ENCODE measurements around the gene GUCA1A. TPM values are rescaled to one million over a fixed set of nuclear protein-coding genes. Genes with fewer than 3 reads are reported as not detected.
"Not testable (repeated sequence)": the region's sequence is repeated elsewhere in the genome, so short reads cannot be mapped to it uniquely, and the experiment has no call there.

Gene GUCA1A
- total RNA-seq, 1 donor from 2014 or later: 0.84 TPM

GRCh38 chr6:42166444-42167141 is 6.6 kb upstream of the GUCA1A start:
- TF ChIP-seq CTCF (IDR thresholded peaks at IDR 0.05; ENCODE audit: unreplicated experiment): peak; percentile 89
- peaks cover 5% of the 10 kb centered on the region for H3K27me3 Mint-ChIP-seq
- no peak overlapping the region for H3K27ac Mint-ChIP-seq
- no peak overlapping the region for H3K4me3 Mint-ChIP-seq (ENCODE audit: low read depth)
- H3K9me3 Mint-ChIP-seq (ENCODE audit: low read depth): no peaks in the 10 kb centered on the region
- peak; percentile 78 for DNase-seq (ENCODE audit: low spot score, unreplicated experiment)
- peaks cover 2% of the 10 kb centered on the region for H3K4me1 Mint-ChIP-seq (ENCODE audit: low read depth)
- no peaks in the 10 kb centered on the region for H3K36me3 Mint-ChIP-seq (ENCODE audit: insufficient read depth)

- Mint-ChIP-seq H3K9me3 (ENCODE audit: low read depth) (no peaks in the 10 kb centered on the region), H3K36me3 (ENCODE audit: insufficient read depth) (no peaks in the 10 kb centered on the region), H3K27ac (no peak overlapping the region), H3K4me3 (ENCODE audit: low read depth) (no peak overlapping the region), H3K27me3 (peaks cover 2% of the 10 kb centered on the region), H3K4me1 (ENCODE audit: low read depth) (no peaks in the 10 kb centered on the region)
- no peak for DNase-seq (ENCODE audit: low spot score, unreplicated experiment)
- no peak for TF ChIP-seq CTCF (IDR thresholded peaks at IDR 0.05; ENCODE audit: unreplicated experiment)
Measured at GRCh38 chr6:42168650-42169049, 4.5 kb upstream of the GUCA1A start.

- H3K9me3 Mint-ChIP-seq (ENCODE audit: low read depth); DNase-seq (ENCODE audit: low spot score, unreplicated experiment); H3K36me3 Mint-ChIP-seq (ENCODE audit: insufficient read depth); H3K4me1 Mint-ChIP-seq (ENCODE audit: low read depth); H3K4me3 Mint-ChIP-seq (ENCODE audit: low read depth); H3K27me3 Mint-ChIP-seq; H3K27ac Mint-ChIP-seq: not testable (repeated sequence)
Measured at GRCh38 chr6:42169780-42170179, 3.4 kb upstream of the GUCA1A start.

- Mint-ChIP-seq H3K9me3 (ENCODE audit: low read depth) (no peaks in the 10 kb centered on the region), H3K4me1 (ENCODE audit: low read depth) (peaks cover 2% of the 10 kb centered on the region), H3K36me3 (ENCODE audit: insufficient read depth) (no peaks in the 10 kb centered on the region), H3K27me3 (peaks cover 2% of the 10 kb centered on the region), H3K4me3 (ENCODE audit: low read depth) (no peak overlapping the region), H3K27ac (no peak overlapping the region)
- TF ChIP-seq CTCF (IDR thresholded peaks at IDR 0.05; ENCODE audit: unreplicated experiment): no peak
- no peak for DNase-seq (ENCODE audit: low spot score, unreplicated experiment)
Measured at GRCh38 chr6:42171813-42172581, 1.2 kb upstream of the GUCA1A start.

- Mint-ChIP-seq H3K27ac (no peak overlapping the region), H3K36me3 (ENCODE audit: insufficient read depth) (no peaks in the 10 kb centered on the region), H3K9me3 (ENCODE audit: low read depth) (no peaks in the 10 kb centered on the region), H3K27me3 (peaks cover 9% of the 10 kb centered on the region), H3K4me3 (ENCODE audit: low read depth) (no peak overlapping the region), H3K4me1 (ENCODE audit: low read depth) (peaks cover 8% of the 10 kb centered on the region)
- DNase-seq (ENCODE audit: low spot score, unreplicated experiment): no peak
- TF ChIP-seq CTCF (IDR thresholded peaks at IDR 0.05; ENCODE audit: unreplicated experiment): peak; percentile 33
Measured at GRCh38 chr6:42175860-42176259, 2.7 kb downstream of the GUCA1A start.
